ENCODE data around the gene BCAS3. TPM values are rescaled to one million over a fixed set of nuclear protein-coding genes. Genes with fewer than 3 reads are reported as not detected.

BCAS3 gene
- total and polyA plus RNA-seq, 4 experiments from 2014 or later, result 27.0 to 45.2 (median 41.2) TPM

DNA sequence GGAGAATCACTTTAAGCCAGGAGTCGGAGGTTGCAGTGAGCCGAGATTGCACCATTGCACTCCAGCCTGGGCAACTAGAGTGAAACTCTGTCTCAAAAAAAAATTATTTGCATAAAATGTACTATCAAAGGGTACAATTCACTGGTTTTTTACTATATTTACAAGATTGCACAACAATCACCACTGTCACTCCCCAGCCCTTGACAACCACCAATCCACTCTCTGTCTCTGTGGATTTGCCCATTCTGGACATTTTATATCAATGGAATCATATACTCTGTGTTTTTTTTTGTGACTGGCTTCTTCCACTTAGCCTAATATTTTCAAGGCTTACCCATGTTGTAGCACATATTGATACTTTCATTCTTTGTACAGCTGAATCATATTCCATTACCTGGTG, 740.8 kb downstream of the BCAS3 start:
- H3K36me3 Mint-ChIP-seq, result no peaks in the 10 kb centered on the region
- CTCF ChIA-PET (ENCODE audit: partially characterized antibody), result interaction anchor here (0.6 to 2.2 kb wide), 3 partner anchors 9 to 418 kb away, joined by 3 to 10 read pairs (median 5); no protein-coding TSS in a partner anchor
- DNase-seq, result no peak
- Histone ChIP-seq H3K27me3 (ENCODE audit: insufficient read depth, low read length) (no peaks in the 10 kb centered on the region), H3K4me3 (ENCODE audit: low read length in 2 of 2) (no peak overlapping the region), H3K4me1 (ENCODE audit: insufficient read depth, low read length) (peaks cover 3% of the 10 kb centered on the region), H3K27ac (ENCODE audit: low read depth, low read length) (no peak overlapping the region), H3K9me3 (ENCODE audit: control insufficient read depth in 1 of 2, low read length in 2 of 2) (no peaks in the 10 kb centered on the region), H3K36me3 (ENCODE audit: insufficient read depth, low read length) (no peaks in the 10 kb centered on the region)
- peaks cover 0 to under 1% (median under 1%) of the 10 kb centered on the region in 4 donors for H3K4me1 Mint-ChIP-seq
- intact Hi-C loops (cut with micrococcal nuclease), result no loop called here
- H3K4me3 Mint-ChIP-seq, result no peak overlapping the region
- H3K9me3 Mint-ChIP-seq, result no peaks in the 10 kb centered on the region
- POLR2A ChIA-PET (ENCODE audit: partially characterized antibody), result no interaction called here
- H3K27ac Mint-ChIP-seq, result no peak overlapping the region
- H3K27me3 Mint-ChIP-seq, result peaks cover 19 to 43% of the 10 kb centered on the region in 2 donors

DNA sequence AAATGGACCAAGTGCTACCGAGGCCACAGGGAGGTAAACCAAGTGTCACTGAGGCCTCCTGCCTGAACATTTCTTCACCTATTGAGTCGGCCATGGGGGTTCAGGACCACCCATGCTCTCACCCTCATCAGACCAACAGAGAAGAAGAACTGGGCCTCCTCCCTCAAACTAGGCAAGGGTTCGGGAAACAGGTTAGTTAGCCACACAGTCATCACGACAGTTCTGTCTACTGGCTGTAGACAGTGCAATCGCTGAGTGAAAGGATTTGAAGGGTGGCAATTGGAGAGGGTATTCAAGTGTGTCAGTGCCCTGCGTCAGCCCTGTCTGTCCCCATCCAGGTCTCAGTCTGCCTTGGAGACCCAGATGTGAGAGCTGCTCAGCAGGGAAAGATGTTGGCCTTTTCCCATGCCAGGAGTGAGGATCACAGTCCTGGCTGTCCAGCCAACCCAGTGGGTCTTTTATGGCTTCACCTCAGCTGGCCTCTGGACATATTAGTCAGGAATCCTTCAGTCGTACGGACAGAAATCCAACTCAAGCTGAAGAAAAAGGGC, 741.9 kb downstream of the BCAS3 start:
- no peak overlapping the region for H3K27ac Mint-ChIP-seq
- peaks cover 20 to 48% of the 10 kb centered on the region in 2 donors for H3K27me3 Mint-ChIP-seq
- no peak for DNase-seq
- Histone ChIP-seq H3K36me3 (ENCODE audit: insufficient read depth, low read length) (no peaks in the 10 kb centered on the region), H3K4me3 (ENCODE audit: low read length in 2 of 2) (no peak overlapping the region), H3K27ac (ENCODE audit: low read depth, low read length) (no peak overlapping the region), H3K27me3 (ENCODE audit: insufficient read depth, low read length) (peaks cover 4% of the 10 kb centered on the region), H3K9me3 (ENCODE audit: control insufficient read depth in 1 of 2, low read length in 2 of 2) (no peaks in the 10 kb centered on the region), H3K4me1 (ENCODE audit: insufficient read depth, low read length) (peaks cover 3% of the 10 kb centered on the region)
- CTCF ChIA-PET (ENCODE audit: partially characterized antibody), result no interaction called here
- H3K4me3 Mint-ChIP-seq, result no peak overlapping the region
- H3K9me3 Mint-ChIP-seq, result no peaks in the 10 kb centered on the region
- POLR2A ChIA-PET (ENCODE audit: partially characterized antibody), result no interaction called here
- no peaks in the 10 kb centered on the region for H3K4me1 Mint-ChIP-seq
- H3K36me3 Mint-ChIP-seq, result no peaks in the 10 kb centered on the region
- intact Hi-C loops (cut with micrococcal nuclease), result no loop called here

DNA sequence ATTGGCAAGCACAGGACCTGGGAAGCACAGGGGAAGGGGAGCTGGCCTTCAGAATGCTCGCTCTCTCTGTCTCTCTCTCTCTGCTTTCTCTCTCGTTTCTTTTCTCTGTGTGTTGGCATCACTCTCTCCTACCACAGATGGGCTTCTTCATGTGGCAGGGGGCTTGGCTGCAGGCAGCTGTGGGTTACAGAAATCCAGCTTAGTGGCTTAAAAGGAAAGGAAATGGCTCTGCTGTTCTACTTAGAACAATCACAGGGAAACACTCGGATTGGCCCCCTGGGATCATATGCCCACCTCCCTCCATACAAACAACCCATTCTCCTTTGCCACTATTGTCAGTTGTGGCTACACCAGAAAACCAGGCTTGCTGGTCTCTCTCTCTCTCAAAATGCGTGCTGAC, 742.4 kb downstream of the BCAS3 start:
- Histone ChIP-seq H3K9me3 (ENCODE audit: control insufficient read depth in 1 of 2, low read length in 2 of 2) (no peaks in the 10 kb centered on the region), H3K27me3 (ENCODE audit: insufficient read depth, low read length) (peaks cover 4% of the 10 kb centered on the region), H3K27ac (ENCODE audit: low read depth, low read length) (no peak overlapping the region), H3K4me1 (ENCODE audit: insufficient read depth, low read length) (peaks cover 3% of the 10 kb centered on the region), H3K4me3 (ENCODE audit: low read length in 2 of 2) (no peak overlapping the region), H3K36me3 (ENCODE audit: insufficient read depth, low read length) (no peaks in the 10 kb centered on the region)
- no peak for DNase-seq
- no peaks in the 10 kb centered on the region for H3K4me1 Mint-ChIP-seq
- peaks cover 23 to 49% of the 10 kb centered on the region in 2 donors for H3K27me3 Mint-ChIP-seq
- ChIA-PET CTCF (ENCODE audit: partially characterized antibody) (interaction anchor here (0.7 to 2.1 kb wide), 2 partner anchors 8 to 10 kb away, joined by 3 to 8 read pairs; no protein-coding TSS in a partner anchor), POLR2A (ENCODE audit: partially characterized antibody) (no interaction called here)
- H3K4me3 Mint-ChIP-seq, result no peak overlapping the region
- intact Hi-C loops (cut with micrococcal nuclease), result no loop called here
- no peaks in the 10 kb centered on the region for H3K9me3 Mint-ChIP-seq
- H3K27ac Mint-ChIP-seq, result peak overlapping the region in 1 of 7 donors; percentile 19
- H3K36me3 Mint-ChIP-seq, result no peaks in the 10 kb centered on the region

DNA sequence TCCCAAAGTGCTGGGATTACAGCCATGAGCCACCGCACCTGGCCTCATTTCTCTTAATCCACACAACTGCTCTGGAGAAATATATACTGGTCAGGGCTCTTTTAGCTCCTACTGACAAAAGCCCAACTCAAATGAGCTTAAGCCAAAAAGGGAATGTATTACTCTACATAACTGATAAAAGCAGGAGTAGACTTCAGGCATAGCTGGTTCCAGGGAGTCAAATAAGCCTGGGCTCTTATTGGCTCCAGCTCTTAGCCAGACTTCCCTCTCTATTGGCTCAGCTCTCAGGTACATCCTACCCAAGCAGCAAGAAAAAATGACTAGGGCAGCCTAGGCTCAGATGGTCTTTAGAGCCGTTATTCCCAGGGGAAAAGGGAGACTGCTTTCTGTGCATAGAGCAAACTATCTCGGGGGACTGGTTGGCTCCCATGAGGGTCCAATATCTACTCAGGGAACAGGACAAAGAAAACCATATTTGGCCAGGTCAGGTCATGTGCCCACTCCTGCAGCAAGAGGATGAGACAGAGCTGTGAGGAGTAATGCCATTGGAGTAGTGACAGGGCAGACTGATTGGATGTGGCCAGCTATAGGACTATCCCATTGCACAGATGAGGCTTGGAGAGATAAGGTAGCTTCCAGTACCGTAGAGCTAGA, 743.2 kb downstream of the BCAS3 start:
- no peaks in the 10 kb centered on the region for H3K9me3 ChIP-seq (ENCODE audit: control insufficient read depth in 1 of 2, low read length in 2 of 2)
- Mint-ChIP-seq H3K9me3 (no peaks in the 10 kb centered on the region), H3K4me1 (no peaks in the 10 kb centered on the region), H3K27me3 (peaks cover 27 to 54% of the 10 kb centered on the region in 2 donors), H3K27ac (no peak overlapping the region), H3K4me3 (no peak overlapping the region), H3K36me3 (no peaks in the 10 kb centered on the region)
- intact Hi-C loops (cut with micrococcal nuclease), result no loop called here
- no peak overlapping the region for H3K4me3 ChIP-seq (ENCODE audit: low read length in 2 of 2)
- ChIA-PET POLR2A (ENCODE audit: partially characterized antibody) (no interaction called here), CTCF (ENCODE audit: partially characterized antibody) (interaction anchor here (0.7 to 2.1 kb wide), 2 partner anchors 9 to 11 kb away, joined by 3 to 8 read pairs; no protein-coding TSS in a partner anchor)
- peaks cover 3% of the 10 kb centered on the region for H3K4me1 ChIP-seq (ENCODE audit: insufficient read depth, low read length)
- DNase-seq, result no peak
- H3K27ac ChIP-seq (ENCODE audit: low read depth, low read length), result no peak overlapping the region
- H3K27me3 ChIP-seq (ENCODE audit: insufficient read depth, low read length), result peaks cover 4% of the 10 kb centered on the region
- H3K36me3 ChIP-seq (ENCODE audit: insufficient read depth, low read length), result no peaks in the 10 kb centered on the region

DNA sequence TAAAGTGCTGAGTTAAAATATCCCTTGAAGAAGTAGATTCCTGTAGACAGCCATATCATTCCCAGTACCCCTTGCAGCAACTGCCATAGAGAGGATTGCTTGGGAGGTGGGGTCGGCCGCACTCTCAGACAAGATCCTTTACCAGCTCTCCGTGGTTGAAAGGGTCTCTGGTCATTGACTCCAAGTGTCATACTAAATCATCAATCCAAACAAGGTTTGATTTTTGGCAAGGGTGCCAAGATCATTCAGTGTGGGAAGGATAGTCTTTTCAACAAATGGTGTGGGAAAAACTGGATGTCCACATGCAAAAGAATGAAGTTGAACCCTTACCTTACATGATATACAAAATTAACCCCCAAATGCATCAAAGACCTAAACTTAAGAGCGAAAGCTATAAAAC, 743.8 kb downstream of the BCAS3 start:
- H3K36me3 ChIP-seq (ENCODE audit: insufficient read depth, low read length), result no peaks in the 10 kb centered on the region
- POLR2A ChIA-PET (ENCODE audit: partially characterized antibody), result no interaction called here
- Mint-ChIP-seq H3K9me3 (no peaks in the 10 kb centered on the region), H3K36me3 (no peaks in the 10 kb centered on the region), H3K4me1 (no peaks in the 10 kb centered on the region), H3K27ac (no peak overlapping the region), H3K4me3 (no peak overlapping the region), H3K27me3 (peaks cover 29 to 58% of the 10 kb centered on the region in 2 donors)
- intact Hi-C loops (cut with micrococcal nuclease), result no loop called here
- no peak overlapping the region for H3K27ac ChIP-seq (ENCODE audit: low read depth, low read length)
- peaks cover 4% of the 10 kb centered on the region for H3K27me3 ChIP-seq (ENCODE audit: insufficient read depth, low read length)
- peaks cover 3% of the 10 kb centered on the region for H3K4me1 ChIP-seq (ENCODE audit: insufficient read depth, low read length)
- H3K9me3 ChIP-seq (ENCODE audit: control insufficient read depth in 1 of 2, low read length in 2 of 2), result no peaks in the 10 kb centered on the region
- H3K4me3 ChIP-seq (ENCODE audit: low read length in 2 of 2), result no peak overlapping the region
- no peak for DNase-seq
- CTCF ChIA-PET (ENCODE audit: partially characterized antibody), result interaction anchor here (2.1 kb wide), 1 partner anchor 9 kb away, joined by 8 read pairs; no protein-coding TSS in a partner anchor

DNA sequence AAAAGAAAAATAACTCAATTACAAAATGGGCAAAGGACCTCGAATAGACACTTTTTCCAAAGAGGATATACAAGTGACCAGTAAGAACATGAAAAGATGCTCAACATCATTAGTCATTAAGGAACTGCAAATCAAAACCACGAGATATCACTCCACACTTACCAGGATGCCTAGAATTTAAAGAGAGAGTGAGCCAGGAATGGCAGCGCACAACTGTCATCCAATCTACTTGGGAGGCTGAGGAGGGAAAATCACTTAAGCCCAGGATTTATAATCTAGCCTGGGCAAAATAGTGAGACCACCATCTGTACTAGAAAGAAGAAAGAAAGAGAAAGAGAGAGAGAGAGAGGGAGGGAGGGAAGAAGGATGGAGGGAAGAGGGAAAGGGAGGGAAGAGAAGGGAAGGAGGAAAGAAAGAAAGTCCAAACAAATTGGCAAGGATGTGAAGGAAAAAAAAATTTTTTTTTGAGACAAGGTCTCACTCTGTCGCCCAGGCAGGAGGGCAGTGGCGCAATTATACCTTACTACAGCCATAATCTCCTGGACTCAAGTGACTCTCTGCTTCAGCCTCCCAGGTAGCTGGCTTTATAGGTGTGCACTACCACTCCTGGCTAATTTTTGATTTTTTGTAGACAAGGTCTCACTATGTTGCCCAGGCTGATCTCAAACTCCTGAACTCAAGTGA, 744.6 kb downstream of the BCAS3 start:
- Histone ChIP-seq H3K36me3 (ENCODE audit: insufficient read depth, low read length) (no peaks in the 10 kb centered on the region), H3K27ac (ENCODE audit: low read depth, low read length) (no peak overlapping the region), H3K27me3 (ENCODE audit: insufficient read depth, low read length) (peaks cover 4% of the 10 kb centered on the region), H3K4me3 (ENCODE audit: low read length in 2 of 2) (no peak overlapping the region), H3K9me3 (ENCODE audit: control insufficient read depth in 1 of 2, low read length in 2 of 2) (no peaks in the 10 kb centered on the region), H3K4me1 (ENCODE audit: insufficient read depth, low read length) (no peaks in the 10 kb centered on the region)
- no peak overlapping the region for H3K4me3 Mint-ChIP-seq
- DNase-seq, result no peak
- peak overlapping the region in 1 of 7 donors; percentile 14 for H3K27ac Mint-ChIP-seq
- no peaks in the 10 kb centered on the region for H3K4me1 Mint-ChIP-seq
- CTCF ChIA-PET (ENCODE audit: partially characterized antibody), result interaction anchor here (1.0 to 2.1 kb wide), 2 partner anchors 9 to 10 kb away, joined by 6 to 8 read pairs; no protein-coding TSS in a partner anchor
- H3K27me3 Mint-ChIP-seq, result peaks cover 27 to 53% of the 10 kb centered on the region in 2 donors
- H3K36me3 Mint-ChIP-seq, result no peaks in the 10 kb centered on the region
- intact Hi-C loops (cut with micrococcal nuclease), result no loop called here
- POLR2A ChIA-PET (ENCODE audit: partially characterized antibody), result no interaction called here
- H3K9me3 Mint-ChIP-seq, result no peaks in the 10 kb centered on the region

DNA sequence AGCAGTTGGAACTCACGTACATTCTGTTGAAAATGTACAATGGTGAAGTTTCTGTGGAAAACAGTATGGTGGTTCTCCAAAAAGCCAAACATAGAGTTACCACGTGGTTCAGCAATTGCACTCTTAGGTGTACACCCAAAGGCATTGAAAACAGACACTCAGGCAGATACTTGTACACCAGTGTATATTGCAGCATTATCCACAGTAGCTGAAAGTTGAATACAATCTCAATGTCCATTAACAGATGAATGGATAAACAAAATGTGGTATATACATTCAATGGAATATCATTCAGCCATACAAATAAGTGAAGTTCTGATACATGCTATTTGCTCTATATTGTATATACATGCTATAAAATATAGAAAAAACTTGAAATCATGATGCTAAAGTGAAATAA, 745.2 kb downstream of the BCAS3 start:
- Mint-ChIP-seq H3K4me3 (no peak overlapping the region), H3K27me3 (peaks cover 27 to 53% of the 10 kb centered on the region in 2 donors)
- POLR2A ChIA-PET (ENCODE audit: partially characterized antibody), result no interaction called here

More for the DNA sequence above, 745.2 kb downstream of the BCAS3 start:
- no peak overlapping the region for H3K27ac Mint-ChIP-seq
- H3K9me3 Mint-ChIP-seq, result peaks cover 0 to under 1% (median 0%) of the 10 kb centered on the region in 8 donors
- H3K9me3 ChIP-seq (ENCODE audit: control insufficient read depth in 1 of 2, low read length in 2 of 2), result no peaks in the 10 kb centered on the region
- peaks cover 4% of the 10 kb centered on the region for H3K27me3 ChIP-seq (ENCODE audit: insufficient read depth, low read length)
- no peak overlapping the region for H3K4me3 ChIP-seq (ENCODE audit: low read length in 2 of 2)
- H3K27ac ChIP-seq (ENCODE audit: low read depth, low read length), result no peak overlapping the region
- no peaks in the 10 kb centered on the region for H3K4me1 ChIP-seq (ENCODE audit: insufficient read depth, low read length)
- no peaks in the 10 kb centered on the region for H3K36me3 ChIP-seq (ENCODE audit: insufficient read depth, low read length)
- H3K36me3 Mint-ChIP-seq, result no peaks in the 10 kb centered on the region
- intact Hi-C loops (cut with micrococcal nuclease), result no loop called here
- CTCF ChIA-PET (ENCODE audit: partially characterized antibody), result interaction anchor here (1.0 kb wide), 1 partner anchor 10 kb away, joined by 6 read pairs; no protein-coding TSS in a partner anchor
- no peak for DNase-seq
- H3K4me1 Mint-ChIP-seq, result no peaks in the 10 kb centered on the region
